A549 (cell line): ENCODE data around the gene ZNF814. TPM values are rescaled to one million over a fixed set of nuclear protein-coding genes. Genes with fewer than 3 reads are reported as not detected.

ENCODE experiments used
- ATAC-seq, 2 experiments: fragments of 200-7000 bp in 1 of 2; fragments of >200 bp in 1 of 2; cut with Nextera tagmentation in 1 of 2; cut with Tn5 transposase in 1 of 2; 3 replicates each; pipeline versions ENCODE4 v1.8.0 to v1.9.1; 2018 to 2020; ENCODE audit warnings: mild to moderate bottlenecking in 1 of 2, moderate library complexity in 1 of 2
- CTCF ChIA-PET: fragments of 300-600 bp; sonication (Branson Sonifier 250); formaldehyde crosslinking; extraction: SDS; loops from one replicate; lab custom pipeline; 2021; ENCODE audit warnings: antibody characterized with exemption, inconsistent platforms; lab: Yijun Ruan, JAX
- POLR2A ChIA-PET: fragments of 350-600 bp; formaldehyde crosslinking; extraction: SDS; loops from one replicate; lab custom pipeline; 2021; ENCODE audit warnings: antibody characterized with exemption, inconsistent platforms; lab: Yijun Ruan, JAX
- DNase-seq, 2 experiments: peaks; one replicate each; pipeline versions ENCODE4 v3.0.0 to v3.0.0-alpha.2; 2011 to 2016; ENCODE audit warnings: low read depth in 1 of 2, low spot score in 1 of 2
- FAIRE-seq: peaks from 2 replicates; lab custom pipeline; 2011; peaks lifted over from hg19 to GRCh38; lab: Jason Lieb, UNC
- H3K27ac ChIP-seq, 2 experiments: fragments of >200 bp; sonication (Bioruptor Twin); formaldehyde crosslinking; 3 replicates each; pipeline ENCODE4 v1.5.1; 2016 to 2017
- H3K4me1 ChIP-seq: fragments of >200 bp; sonication (Bioruptor Twin); formaldehyde crosslinking; 3 replicates; pipeline ENCODE4 v1.6.1; 2016
- H3K4me2 ChIP-seq: fragments of >200 bp; sonication (Bioruptor Twin); formaldehyde crosslinking; 3 replicates; pipeline ENCODE4 v1.6.1; 2016
- H3K4me3 ChIP-seq: fragments of >200 bp; sonication (Bioruptor Twin); formaldehyde crosslinking; 3 replicates; pipeline ENCODE4 v1.5.1; 2016
- H3K9me3 ChIP-seq: fragments of >200 bp; sonication (Bioruptor Twin); formaldehyde crosslinking; 3 replicates; pipeline ENCODE4 v1.6.1; 2016
- BCL3 ChIP-seq: fragments of >200 bp; sonication (Bioruptor Twin); formaldehyde crosslinking; IDR thresholded peaks from 3 replicates; pipeline ENCODE4 v1.6.1; 2016
- HMGXB4 ChIP-seq: fragments of 250-450 bp; sonication (Bioruptor Pico); IDR thresholded peaks from 2 replicates; pipeline ENCODE4 v1.5.0; 2021; ENCODE audit warnings: mild to moderate bottlenecking, moderate library complexity, borderline replicate concordance
- HOXB13 ChIP-seq: fragments of 250-450 bp; sonication (Bioruptor Pico); IDR thresholded peaks from 2 replicates; pipeline ENCODE4 v1.5.0; 2020; ENCODE audit warnings: low read depth, mild to moderate bottlenecking, moderate library complexity
- HOXB5 ChIP-seq: fragments of 250-450 bp; sonication (Bioruptor Pico); IDR thresholded peaks from 2 replicates; pipeline ENCODE4 v1.5.0; 2020; ENCODE audit warnings: mild to moderate bottlenecking, moderate library complexity
- JUN ChIP-seq, 2 experiments: fragments of >200 bp; sonication (Bioruptor Twin); formaldehyde crosslinking; IDR thresholded peaks; 2 replicates in 1 of 2; 3 replicates in 1 of 2; pipeline ENCODE4 v1.6.1; 2016 to 2017
- MAFK ChIP-seq: fragments of 450-650 bp; IDR thresholded peaks from 2 replicates; pipeline ENCODE4 v1.6.1; 2014; ENCODE audit not compliant: partially characterized antibody
- MYC ChIP-seq: IDR thresholded peaks from 2 replicates; pipeline ENCODE4 v1.6.1; 2012; ENCODE audit warnings: mild to moderate bottlenecking, inconsistent platforms, low read length, improper control_type of control experiment, borderline replicate concordance
- NPAS2 ChIP-seq: fragments of 250-450 bp; sonication (Bioruptor Pico); IDR thresholded peaks from 2 replicates; pipeline ENCODE4 v1.8.0; 2022; ENCODE audit warnings: mild to moderate bottlenecking, moderate library complexity, borderline replicate concordance
- PBX3 ChIP-seq: IDR thresholded peaks from 2 replicates; pipeline ENCODE4 v1.6.1; 2012
- POLR2A ChIP-seq: IDR thresholded peaks from 2 replicates; pipeline ENCODE4 v1.6.1; 2012; ENCODE audit warnings: mild to moderate bottlenecking, low read length
- POLR2AphosphoS2 ChIP-seq: conservative IDR thresholded peaks from 2 replicates; pipeline ENCODE4 v1.6.1; 2012; ENCODE audit warnings: low read length, improper control_type of control experiment, inconsistent platforms
- REST ChIP-seq: fragments of 200-600 bp; sonication (generic); IDR thresholded peaks from 2 replicates; pipeline ENCODE4 v1.6.1; 2016; ENCODE audit warnings: antibody characterized with exemption, mild to moderate bottlenecking, moderate library complexity
- RFX5 ChIP-seq: fragments of 450-650 bp; IDR thresholded peaks from 2 replicates; pipeline ENCODE4 v1.7.1; 2014; ENCODE audit warnings: antibody characterized with exemption, mild to moderate bottlenecking, moderate library complexity
- WGBS: methylation state at CpG from one replicate; pipeline ENCODE4 v1.1.6; 2017; ENCODE audit errors: missing lambda C conversion rate; 5-methylcytosine and 5-hydroxymethylcytosine counted together
- polyA plus RNA-seq, 4 experiments: library from polyadenylated mRNA; depleted of rRNA in 3 of 4; stranded (reverse); fragments of >200 nt; fragmentation: RNase III in 1 of 4; extraction: RNeasy Plus Mini Kit Qiagen cat#74134 plus additional on column Dnase treatment in 1 of 4; gene quantifications; 2 replicates in 3 of 4; 3 replicates in 1 of 4; pipeline ENCODE4 v1.2.3, GENCODE V29; 2011 to 2017
- TF ChIP-seq, protein P1 (sequence below): fragments of >200 bp; sonication (Bioruptor Twin); formaldehyde crosslinking; IDR thresholded peaks from 3 replicates; pipeline ENCODE4 v1.5.1; 2016
- TF ChIP-seq, protein P2 (sequence below): fragments of 450-650 bp; IDR thresholded peaks from 2 replicates; pipeline ENCODE4 v1.6.1; 2014; ENCODE audit warnings: antibody characterized with exemption
- TF ChIP-seq, protein P3 (sequence below): fragments of 250-450 bp; sonication (Bioruptor Pico); IDR thresholded peaks from 2 replicates; pipeline ENCODE4 v1.5.0; 2020; ENCODE audit warnings: low read depth, mild to moderate bottlenecking, moderate library complexity

The ZNF814 gene
- polyA plus RNA-seq, 2 of the 4 experiments (the other 2 are of a cell fraction), result 2.1 to 5.5 TPM

DNA sequence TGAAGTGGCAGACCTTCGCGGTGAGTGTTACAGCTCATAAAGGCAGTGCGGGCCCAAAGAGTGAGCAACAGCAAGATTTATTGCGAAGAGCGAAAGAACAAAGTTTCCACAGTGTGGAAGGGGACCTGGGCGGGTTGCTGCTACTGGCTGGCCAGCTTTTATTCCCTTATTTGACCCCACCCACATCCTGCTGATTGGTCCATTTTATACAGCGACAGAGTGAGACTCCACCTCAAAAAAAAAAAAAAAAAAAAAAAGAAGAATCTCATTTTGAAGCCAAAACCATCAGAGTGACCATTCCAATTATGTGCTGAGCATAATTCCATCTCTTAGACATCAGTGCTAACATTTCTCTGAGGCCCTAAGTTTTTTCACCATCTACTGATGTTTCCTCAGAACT lies 72.2 kb downstream of the ZNF814 start:
- no peak for ATAC-seq
- CTCF ChIA-PET, result interaction anchor here (0.7 kb wide), 1 partner anchor 64 kb away, joined by 4 read pairs; no protein-coding TSS in a partner anchor
- no peak for FAIRE-seq
- Histone ChIP-seq H3K4me3 (no peak overlapping the region), H3K4me2 (no peak overlapping the region)
- no peak for DNase-seq
- TF ChIP-seq BCL3 (no peak), POLR2AphosphoS2 (no peak), NPAS2 (CRISPR knock-in tag) (no peak), JUN (IDR thresholded peaks at IDR 0.05) (no peak), HOXB13 (no peak), RFX5 (no peak), HOXB5 (CRISPR knock-in tag) (no peak), POLR2A (no peak), MYC (no peak), REST (no peak), MAFK (no peak), HMGXB4 (CRISPR knock-in tag) (no peak), PBX3 (no peak)
- TF ChIP-seq, protein P1, sequence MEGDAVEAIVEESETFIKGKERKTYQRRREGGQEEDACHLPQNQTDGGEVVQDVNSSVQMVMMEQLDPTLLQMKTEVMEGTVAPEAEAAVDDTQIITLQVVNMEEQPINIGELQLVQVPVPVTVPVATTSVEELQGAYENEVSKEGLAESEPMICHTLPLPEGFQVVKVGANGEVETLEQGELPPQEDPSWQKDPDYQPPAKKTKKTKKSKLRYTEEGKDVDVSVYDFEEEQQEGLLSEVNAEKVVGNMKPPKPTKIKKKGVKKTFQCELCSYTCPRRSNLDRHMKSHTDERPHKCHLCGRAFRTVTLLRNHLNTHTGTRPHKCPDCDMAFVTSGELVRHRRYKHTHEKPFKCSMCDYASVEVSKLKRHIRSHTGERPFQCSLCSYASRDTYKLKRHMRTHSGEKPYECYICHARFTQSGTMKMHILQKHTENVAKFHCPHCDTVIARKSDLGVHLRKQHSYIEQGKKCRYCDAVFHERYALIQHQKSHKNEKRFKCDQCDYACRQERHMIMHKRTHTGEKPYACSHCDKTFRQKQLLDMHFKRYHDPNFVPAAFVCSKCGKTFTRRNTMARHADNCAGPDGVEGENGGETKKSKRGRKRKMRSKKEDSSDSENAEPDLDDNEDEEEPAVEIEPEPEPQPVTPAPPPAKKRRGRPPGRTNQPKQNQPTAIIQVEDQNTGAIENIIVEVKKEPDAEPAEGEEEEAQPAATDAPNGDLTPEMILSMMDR, result no peak
- TF ChIP-seq, protein P2, sequence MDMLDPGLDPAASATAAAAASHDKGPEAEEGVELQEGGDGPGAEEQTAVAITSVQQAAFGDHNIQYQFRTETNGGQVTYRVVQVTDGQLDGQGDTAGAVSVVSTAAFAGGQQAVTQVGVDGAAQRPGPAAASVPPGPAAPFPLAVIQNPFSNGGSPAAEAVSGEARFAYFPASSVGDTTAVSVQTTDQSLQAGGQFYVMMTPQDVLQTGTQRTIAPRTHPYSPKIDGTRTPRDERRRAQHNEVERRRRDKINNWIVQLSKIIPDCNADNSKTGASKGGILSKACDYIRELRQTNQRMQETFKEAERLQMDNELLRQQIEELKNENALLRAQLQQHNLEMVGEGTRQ, result no peak
- TF ChIP-seq, protein P3, sequence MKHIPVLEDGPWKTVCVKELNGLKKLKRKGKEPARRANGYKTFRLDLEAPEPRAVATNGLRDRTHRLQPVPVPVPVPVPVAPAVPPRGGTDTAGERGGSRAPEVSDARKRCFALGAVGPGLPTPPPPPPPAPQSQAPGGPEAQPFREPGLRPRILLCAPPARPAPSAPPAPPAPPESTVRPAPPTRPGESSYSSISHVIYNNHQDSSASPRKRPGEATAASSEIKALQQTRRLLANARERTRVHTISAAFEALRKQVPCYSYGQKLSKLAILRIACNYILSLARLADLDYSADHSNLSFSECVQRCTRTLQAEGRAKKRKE (CRISPR knock-in tag), result no peak
- TF ChIP-seq, all 56 proteins: peak for 0
- Histone ChIP-seq H3K9me3 (peaks cover 5% of the 10 kb centered on the region; the same call in 1 of the 3 replicates), H3K4me1 (peaks cover 5% of the 10 kb centered on the region; the same call in 2 of the 3 replicates), H3K27ac (no peak overlapping the region)
- WGBS, result 94% methylated on average over 7 of the region's 7 CpGs
- POLR2A ChIA-PET, result no interaction called here
